GM21528 (cell line): ENCODE results near the gene RUBCN.
A peak's percentile ranks its signal among the peaks of the same experiment; 100 is the strongest.
"Not testable (repeated sequence)": the region's sequence is repeated elsewhere in the genome, so short reads cannot be mapped to it uniquely, and the experiment has no call there.

Experiments
- ATAC-seq: cut with Tn5 transposase; IDR thresholded peaks from one replicate; pipeline ENCODE4 v1.9.1; 2021; ENCODE audit warnings: mild to moderate bottlenecking, moderate library complexity; ENCODE audit not compliant: unreplicated experiment, low FRiP score

Gene RUBCN

GRCh38 chr3:197736010-197736490 lies 654 bp downstream of the RUBCN start:
- ATAC-seq: no peak

GRCh38 chr3:197734667-197735318 lies 1.9 kb downstream of the RUBCN start:
- ATAC-seq: peak; percentile 55

GRCh38 chr3:197733042-197733441 lies 3.7 kb downstream of the RUBCN start:
- ATAC-seq: no peak

- ATAC-seq: not testable (repeated sequence)
Measured at GRCh38 chr3:197731483-197731882, 5.2 kb downstream of the RUBCN start.

- not testable (repeated sequence) for ATAC-seq
Measured at GRCh38 chr3:197730770-197731169, 5.9 kb downstream of the RUBCN start.

GRCh38 chr3:197730200-197730599 lies 6.5 kb downstream of the RUBCN start:
- no peak for ATAC-seq

- no peak for ATAC-seq
Measured at GRCh38 chr3:197728487-197728886, 8.2 kb downstream of the RUBCN start.

- not testable (repeated sequence) for ATAC-seq
Measured at GRCh38 chr3:197727878-197728277, 8.8 kb downstream of the RUBCN start.

GRCh38 chr3:197722734-197723133 lies 14.0 kb downstream of the RUBCN start:
- no peak for ATAC-seq

GRCh38 chr3:197720694-197721093 lies 16.0 kb downstream of the RUBCN start:
- ATAC-seq: no peak

GRCh38 chr3:197718891-197719290 lies 17.8 kb downstream of the RUBCN start:
- no peak for ATAC-seq

GRCh38 chr3:197714251-197714650 lies 22.5 kb downstream of the RUBCN start:
- ATAC-seq: no peak

GRCh38 chr3:197713477-197713822 lies 23.3 kb downstream of the RUBCN start:
- peak; percentile 20 for ATAC-seq

- ATAC-seq: peak; percentile 90
Measured at GRCh38 chr3:197711973-197712707, 24.6 kb downstream of the RUBCN start.

- ATAC-seq: not testable (repeated sequence)
Measured at GRCh38 chr3:197710965-197711364, 25.7 kb downstream of the RUBCN start.

- ATAC-seq: no peak
Measured at GRCh38 chr3:197709135-197709534, 27.6 kb downstream of the RUBCN start.

- no peak for ATAC-seq
Measured at GRCh38 chr3:197706658-197707057, 30.0 kb downstream of the RUBCN start.

- no peak for ATAC-seq
Measured at GRCh38 chr3:197701841-197702240, 34.9 kb downstream of the RUBCN start.

GRCh38 chr3:197700095-197700494 lies 36.6 kb downstream of the RUBCN start:
- no peak for ATAC-seq

GRCh38 chr3:197697355-197697754 lies 39.3 kb downstream of the RUBCN start:
- no peak for ATAC-seq

GRCh38 chr3:197694251-197694650 lies 42.5 kb downstream of the RUBCN start:
- no peak for ATAC-seq

- ATAC-seq: no peak
Measured at GRCh38 chr3:197692641-197693040, 44.1 kb downstream of the RUBCN start.
